ENCODE results near the gene PGM2.

GRCh38 chr4:37781131-37781455 lies 45.4 kb upstream of the PGM2 start:
- TF ChIP-seq TAF1 (IDR thresholded peaks at IDR 0.05; ENCODE audit: borderline replicate concordance, low read depth, low read length) = no peak
- TF ChIP-seq POLR2A (IDR thresholded peaks at IDR 0.05; ENCODE audit: low read depth, low read length) = no peak
